Motor neuron (in vitro differentiated cells): ENCODE measurements around the gene KIF6. TPM values are rescaled to one million over a fixed set of nuclear protein-coding genes. Genes with fewer than 3 reads are reported as not detected.
"Not testable (repeated sequence)": the region's sequence is repeated elsewhere in the genome, so short reads cannot be mapped to it uniquely, and the experiment has no call there.

ENCODE experiments used
- ATAC-seq, 8 experiments: fragments of 200-7000 bp; cut with Tn5 transposase; replicated peaks in 6 of 8; 2 replicates each; pipeline ENCODE4 v1.8.0; 2021; ENCODE audit warnings: mild to moderate bottlenecking in 8 of 8, moderate library complexity in 8 of 8
- H3K27ac ChIP-seq, 2 donors: fragments of 250-450 bp; sonication (Bioruptor Pico); 2 replicates each; pipeline ENCODE4 v1.9.0; 2021; ENCODE audit warnings: antibody characterized with exemption in 2 of 2, mild to moderate bottlenecking in 2 of 2, moderate library complexity in 1 of 2
- H3K4me1 ChIP-seq, 2 donors: fragments of 250-450 bp; sonication (Bioruptor Pico); replicated peaks in 1 of 2; 2 replicates each; pipeline ENCODE4 v1.6.1; 2021; ENCODE audit warnings: antibody characterized with exemption in 2 of 2, mild to moderate bottlenecking in 2 of 2, moderate library complexity in 1 of 2
- H3K4me3 ChIP-seq, 5 donors: fragments of 250-450 bp; sonication (Bioruptor Pico); 2 replicates each; pipeline ENCODE4 v1.9.0; 2021; ENCODE audit warnings: antibody characterized with exemption in 5 of 5, mild to moderate bottlenecking in 5 of 5, moderate library complexity in 4 of 5
- WGBS, 10 experiments: fragments of 450-650 bp; shearing (Covaris generic); methylation state at CpG; one replicate each; pipeline ENCODE4 v1.0.0; 2022; 5-methylcytosine and 5-hydroxymethylcytosine counted together
- in situ Hi-C, 9 experiments: fragments of 400-800 bp; cut with MboI; loops; one replicate each; pipeline ENCODE4 v1.15.0; 2021; ENCODE audit warnings: low sequenced_read_pairs in 9 of 9, low pct_unique_long_range_greater_than_20kb in 2 of 9; ENCODE audit not compliant: unreplicated experiment in 9 of 9
- total RNA-seq, 8 experiments: library from RNA; unstranded; fragments of 300-600 nt; gene quantifications; 2 replicates each; pipeline versions ENCODE4 v1.2.3 to v1.2.4, GENCODE V29; 2022

Gene KIF6
- total RNA-seq, 8 experiments from 2014 or later = 1.0 to 2.8 (median 1.6) TPM

DNA sequence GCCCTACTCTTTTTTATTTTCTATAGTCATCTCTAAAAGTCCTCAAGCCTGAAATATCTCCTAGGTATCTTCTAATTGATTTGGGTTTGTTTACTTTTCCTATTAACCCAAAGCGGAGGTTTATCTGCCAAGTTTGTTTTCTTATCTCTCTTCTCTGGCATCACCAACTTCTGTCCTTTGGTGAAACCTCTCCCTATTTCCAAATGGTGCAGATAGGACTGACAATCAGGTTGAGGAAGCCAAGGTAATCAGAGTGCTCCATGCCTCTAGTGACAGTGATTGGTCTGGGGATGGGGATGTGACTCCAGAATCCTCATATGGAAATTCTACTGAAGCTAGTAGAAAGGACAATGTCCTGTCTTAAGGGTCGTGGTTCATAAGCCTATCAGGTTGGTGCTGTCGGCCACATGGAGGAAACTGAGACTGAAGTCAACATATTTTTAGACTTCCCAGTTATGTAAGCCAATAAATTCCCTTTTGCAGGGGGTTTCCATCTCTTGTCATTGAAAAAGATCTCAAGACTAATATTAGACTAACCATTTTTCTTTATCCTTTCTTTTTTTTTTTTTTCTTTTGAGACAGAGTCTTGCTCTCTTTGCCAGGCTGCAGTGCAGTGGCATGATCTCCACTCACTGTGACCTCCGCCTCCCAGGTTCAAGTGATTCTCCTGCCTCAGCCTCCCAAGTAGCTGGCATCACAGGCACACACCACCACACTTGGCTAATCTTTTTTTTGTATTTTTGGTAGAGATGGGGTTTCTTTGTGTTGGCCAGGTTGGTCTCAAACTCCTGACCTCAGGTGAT is 28.0 kb downstream of the KIF6 start:
- H3K4me1 ChIP-seq = no peaks in the 10 kb centered on the region
- in situ Hi-C loops = no loop called here
- ATAC-seq = no peak
- WGBS, 10 experiments = 33 to 86% (median 67%) methylated on average over 1 to 4 of the region's 4 CpGs
- no peak overlapping the region for H3K4me3 ChIP-seq
- H3K27ac ChIP-seq = no peak overlapping the region

DNA sequence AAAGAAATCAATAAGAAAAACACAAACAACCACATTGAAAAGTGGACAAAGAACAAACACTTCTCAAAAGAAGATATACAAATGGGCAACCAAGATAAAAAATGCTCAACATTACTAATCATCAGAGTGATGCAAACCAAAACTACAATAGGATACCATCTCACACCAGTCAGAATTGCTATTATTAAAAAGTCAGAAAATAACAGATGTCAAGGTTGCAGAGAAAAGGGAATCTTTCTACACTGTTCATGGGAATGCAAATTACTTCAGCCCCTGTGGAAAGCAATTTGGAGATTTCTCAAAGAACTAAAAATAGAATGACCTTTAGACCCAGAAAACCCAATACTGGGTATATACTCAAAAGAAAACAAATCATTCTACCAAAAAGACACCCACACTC is 29.8 kb downstream of the KIF6 start:
- in situ Hi-C loops = no loop called here
- Histone ChIP-seq H3K27ac (no peak overlapping the region), H3K4me3 (no peak overlapping the region), H3K4me1 (no peaks in the 10 kb centered on the region)
- no peak for ATAC-seq

- in situ Hi-C loops = no loop called here
- Histone ChIP-seq H3K4me1 (no peaks in the 10 kb centered on the region), H3K4me3 (no peak overlapping the region), H3K27ac (no peak overlapping the region)
- no peak for ATAC-seq
Observed at GRCh38 chr6:39693206-39693605, 32.0 kb downstream of the KIF6 start.

DNA sequence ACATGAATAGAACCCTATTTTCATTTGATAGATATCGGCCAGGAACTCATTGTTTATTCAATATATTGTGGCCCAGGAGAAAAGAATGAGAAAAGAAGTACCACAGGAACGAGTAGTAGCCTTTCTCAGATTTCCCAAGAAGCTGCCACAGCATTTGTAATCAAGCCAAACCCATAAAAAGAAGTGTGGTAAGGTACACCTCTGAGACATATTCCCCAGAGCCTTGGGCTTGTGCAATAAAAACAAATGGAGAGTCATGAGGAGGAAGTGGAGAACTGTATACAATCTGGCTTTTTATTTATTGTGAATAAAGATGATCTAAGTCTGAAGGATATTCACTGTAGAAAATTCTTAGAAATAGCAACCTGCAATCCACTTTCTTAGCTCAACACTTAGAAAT is 36.7 kb downstream of the KIF6 start:
- Histone ChIP-seq H3K4me1 (no peaks in the 10 kb centered on the region), H3K27ac (no peak overlapping the region), H3K4me3 (no peak overlapping the region)
- in situ Hi-C loops = no loop called here
- peak in 2 of 8 experiments; percentile 60 to 67 for ATAC-seq
- 0 to 75% (median 63%) methylated on average over 1 to 2 of the region's 2 CpGs; no CpG with 5 or more reads in 2 of the 10 experiments for WGBS, 10 experiments

DNA sequence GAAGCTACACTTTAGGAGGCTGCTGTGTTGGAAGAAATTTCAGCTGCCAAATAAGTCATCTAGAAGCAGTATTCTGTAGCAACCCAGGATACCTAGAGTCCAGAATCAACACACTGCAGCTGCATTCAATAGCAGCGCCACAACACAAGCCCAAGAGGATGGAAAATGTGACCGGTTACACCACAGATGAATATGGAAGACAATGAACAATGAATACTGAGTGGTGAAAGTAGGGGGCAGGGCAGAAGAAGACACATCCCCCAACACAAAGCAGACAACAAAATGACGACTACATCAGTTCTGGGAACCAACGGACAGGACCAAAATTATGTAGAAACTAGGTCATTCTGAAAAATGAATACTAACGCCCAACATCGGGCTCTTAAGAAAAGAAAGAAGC is 38.2 kb downstream of the KIF6 start:
- 17 to 89% (median 75%) methylated on average over 4 to 6 of the region's 6 CpGs for WGBS, 10 experiments
- Histone ChIP-seq H3K27ac (no peak overlapping the region), H3K4me1 (no peaks in the 10 kb centered on the region), H3K4me3 (no peak overlapping the region)
- in situ Hi-C loops = no loop called here
- ATAC-seq = no peak

DNA sequence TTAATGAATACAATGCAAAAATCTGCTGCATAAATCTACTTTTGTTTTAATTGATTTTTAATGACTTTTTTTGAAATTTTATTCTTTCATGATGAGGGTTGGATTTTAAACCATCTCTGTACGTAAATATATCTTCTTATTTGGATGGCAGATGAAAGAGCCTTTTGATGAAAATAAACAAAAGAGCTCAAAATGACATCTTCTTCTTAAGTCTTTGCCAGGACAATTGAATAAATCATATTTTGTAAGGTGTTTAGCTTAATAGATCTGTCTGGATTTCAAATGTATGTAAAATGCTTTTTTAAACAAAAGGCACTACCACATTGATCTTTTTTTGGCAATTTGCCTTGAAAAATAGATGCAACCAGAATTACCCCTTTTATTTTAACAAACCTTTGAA is 39.3 kb downstream of the KIF6 start:
- Histone ChIP-seq H3K4me3 (no peak overlapping the region), H3K4me1 (no peaks in the 10 kb centered on the region), H3K27ac (no peak overlapping the region)
- 53 to 100% (median 96%) methylated on average over 1 of the region's 1 CpG; no CpG with 5 or more reads in 2 of the 10 experiments for WGBS, 10 experiments
- in situ Hi-C loops = no loop called here
- ATAC-seq = no peak

- in situ Hi-C loops = no loop called here
- Histone ChIP-seq H3K4me3 (no peak overlapping the region), H3K27ac (no peak overlapping the region), H3K4me1 (no peaks in the 10 kb centered on the region)
- no peak for ATAC-seq
- 50 to 100% (median 92%) methylated on average over 1 to 2 of the region's 2 CpGs; no CpG with 5 or more reads in 3 of the 10 experiments for WGBS, 10 experiments
Observed at GRCh38 chr6:39685489-39685826, 39.8 kb downstream of the KIF6 start.

DNA sequence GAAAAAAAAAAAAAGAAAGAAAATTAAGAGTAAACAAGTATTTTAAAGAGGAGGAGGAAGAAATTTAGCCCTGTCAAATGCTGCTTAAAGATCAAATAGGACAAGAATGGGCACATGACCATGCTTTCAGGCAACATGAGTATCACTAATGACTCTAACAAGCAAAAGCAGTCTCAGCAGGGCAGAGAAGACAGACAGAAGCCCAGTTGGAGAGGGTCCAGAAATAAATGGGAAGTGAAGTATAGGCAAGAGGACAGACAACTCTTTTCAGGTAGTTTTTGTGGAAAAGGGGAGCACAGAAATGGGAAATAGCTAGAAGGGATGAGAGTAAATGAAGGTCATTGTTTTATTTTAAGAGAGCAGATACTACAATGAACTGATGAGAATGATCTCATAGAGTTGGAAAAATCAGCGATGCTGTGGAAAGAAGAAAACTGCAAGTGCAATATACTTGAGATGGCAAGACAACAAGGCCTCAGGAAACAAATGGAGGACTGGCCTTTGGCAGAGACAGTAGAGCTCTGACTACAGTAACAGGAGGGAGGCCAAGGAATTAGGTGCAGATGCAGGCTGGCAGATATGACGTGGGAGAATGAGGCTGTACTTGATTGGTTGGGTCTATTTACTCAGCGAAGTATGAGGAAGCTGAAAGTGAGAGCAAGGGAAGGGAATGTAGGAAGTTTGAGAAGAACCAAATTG is 40.3 kb downstream of the KIF6 start:
- Histone ChIP-seq H3K4me1 (no peaks in the 10 kb centered on the region), H3K27ac (no peak overlapping the region), H3K4me3 (no peak overlapping the region)
- WGBS, 10 experiments = 52 to 100% (median 86%) methylated on average over 1 to 3 of the region's 3 CpGs
- in situ Hi-C loops = no loop called here
- ATAC-seq = no peak

- H3K27ac ChIP-seq = no peak overlapping the region
- H3K4me3 ChIP-seq = no peak overlapping the region
- in situ Hi-C loops = no loop called here
- H3K4me1 ChIP-seq = no peaks in the 10 kb centered on the region
- ATAC-seq = peak in 2 of 8 experiments; percentile 27 to 64
- 6 to 100% (median 53%) methylated on average over 1 to 4 of the region's 4 CpGs; no CpG with 5 or more reads in 2 of the 10 experiments for WGBS, 10 experiments
Observed at GRCh38 chr6:39681674-39682121, 43.5 kb downstream of the KIF6 start.

DNA sequence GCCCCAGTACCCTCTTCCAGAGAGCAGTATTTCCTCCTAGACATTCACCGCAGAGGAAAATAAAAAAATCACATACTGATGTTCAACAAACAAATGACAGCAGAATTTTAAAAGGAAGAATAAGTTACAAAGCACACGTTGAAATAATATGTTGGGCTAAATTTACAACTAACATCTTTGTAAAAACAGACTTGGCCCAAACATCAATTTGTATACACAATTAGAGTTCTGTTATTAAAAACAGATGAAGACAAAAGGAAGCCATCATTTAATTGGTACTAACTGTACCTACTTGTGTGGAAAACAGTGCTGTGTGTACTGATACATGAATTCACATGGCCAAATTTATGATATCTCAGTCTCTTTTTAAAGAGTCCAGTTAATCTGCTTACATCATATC is 46.3 kb downstream of the KIF6 start:
- Histone ChIP-seq H3K4me1 (no peaks in the 10 kb centered on the region), H3K4me3 (no peak overlapping the region), H3K27ac (no peak overlapping the region)
- no peak for ATAC-seq
- WGBS, 10 experiments = 27 to 100% (median 85%) methylated on average over 1 to 2 of the region's 2 CpGs
- in situ Hi-C loops = no loop called here

DNA sequence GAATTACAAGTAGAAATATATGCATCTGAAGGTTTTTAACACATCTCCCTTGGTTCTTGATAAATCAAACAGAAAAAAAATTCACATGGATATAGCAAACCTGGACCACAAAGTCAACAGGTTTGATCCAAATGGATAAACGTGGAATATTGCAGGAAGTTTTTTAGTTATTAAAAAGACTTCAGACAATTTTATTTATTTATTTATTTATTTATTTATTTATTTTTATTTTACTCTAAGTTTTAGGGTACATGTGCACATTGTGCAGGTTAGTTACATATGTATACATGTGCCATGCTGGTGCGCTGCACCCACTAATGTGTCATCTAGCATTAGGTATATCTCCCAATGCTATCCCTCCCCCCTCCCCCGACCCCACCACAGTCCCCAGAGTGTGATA is 47.9 kb downstream of the KIF6 start:
- H3K4me3 ChIP-seq, H3K4me1 ChIP-seq, in situ Hi-C loops, H3K27ac ChIP-seq, ATAC-seq: not testable (repeated sequence)
- WGBS, 10 experiments = 0 to 92% (median 71%) methylated on average over 1 of the region's 3 CpGs; no CpG with 5 or more reads in 3 of the 10 experiments

GRCh38 chr6:39670519-39670918 is 54.7 kb downstream of the KIF6 start:
- in situ Hi-C loops = no loop called here
- Histone ChIP-seq H3K27ac (no peak overlapping the region), H3K4me1 (no peaks in the 10 kb centered on the region), H3K4me3 (no peak overlapping the region)
- ATAC-seq = no peak
- 81 to 100% (median 97%) methylated on average over 1 to 2 of the region's 2 CpGs; no CpG with 5 or more reads in 5 of the 10 experiments for WGBS, 10 experiments

- H3K27ac ChIP-seq = no peak overlapping the region
- in situ Hi-C loops = no loop called here
- 30 to 100% (median 95%) methylated on average over 1 to 5 of the region's 5 CpGs; no CpG with 5 or more reads in 2 of the 10 experiments for WGBS, 10 experiments
- no peak for ATAC-seq
- no peaks in the 10 kb centered on the region for H3K4me1 ChIP-seq
- no peak overlapping the region for H3K4me3 ChIP-seq
Observed at GRCh38 chr6:39669973-39670342, 55.2 kb downstream of the KIF6 start.
